Smooth muscle cell (in vitro differentiated cells): ENCODE results near the gene ARHGAP4. TPM values are rescaled to one million over a fixed set of nuclear protein-coding genes. Genes with fewer than 3 reads are reported as not detected.

Experiments used
- DNase-seq: peaks from one replicate; lab custom pipeline; 2025; ENCODE audit not compliant: unreplicated experiment; lab: John Stamatoyannopoulos, UW
- H2AFZ ChIP-seq: fragments of 200-600 bp; sonication (generic); 2 replicates; pipeline ENCODE4 v1.6.0; 2016; ENCODE audit warnings: antibody characterized with exemption, low read depth, mild to moderate bottlenecking
- H3F3A ChIP-seq: fragments of 200-600 bp; sonication (generic); 2 replicates; pipeline ENCODE4 v1.6.0; 2017; ENCODE audit warnings: antibody characterized with exemption, low read depth
- H3K27ac ChIP-seq: fragments of 200-600 bp; sonication (generic); 2 replicates; pipeline ENCODE4 v1.5.1; 2016; ENCODE audit warnings: low read depth, mild to moderate bottlenecking
- H3K27me3 ChIP-seq: fragments of 200-600 bp; sonication (generic); 2 replicates; pipeline ENCODE4 v1.6.1; 2016; ENCODE audit warnings: low read depth, mild to moderate bottlenecking
- H3K36me3 ChIP-seq: fragments of 200-600 bp; sonication (generic); 2 replicates; pipeline ENCODE4 v1.5.1; 2016; ENCODE audit warnings: low read depth
- H3K4me1 ChIP-seq: fragments of 200-600 bp; sonication (generic); 2 replicates; pipeline ENCODE4 v1.5.1; 2016; ENCODE audit warnings: low read depth
- H3K4me2 ChIP-seq: fragments of 200-600 bp; sonication (generic); 2 replicates; pipeline ENCODE4 v1.6.0; 2016; ENCODE audit warnings: mild to moderate bottlenecking
- H3K4me3 ChIP-seq: fragments of 200-600 bp; sonication (generic); 2 replicates; pipeline ENCODE4 v1.5.1; 2016; ENCODE audit warnings: mild to moderate bottlenecking
- H3K79me2 ChIP-seq: fragments of 200-600 bp; sonication (generic); 2 replicates; pipeline ENCODE4 v1.6.0; 2016; ENCODE audit warnings: low read depth, mild to moderate bottlenecking
- H3K9ac ChIP-seq: fragments of 200-600 bp; sonication (generic); 2 replicates; pipeline ENCODE4 v1.6.0; 2016; ENCODE audit warnings: low read depth
- H3K9me3 ChIP-seq: fragments of 200-600 bp; sonication (generic); replicated peaks from 2 replicates; pipeline ENCODE4 v1.5.1; 2016; ENCODE audit warnings: low read depth
- H4K20me1 ChIP-seq: fragments of 200-600 bp; sonication (generic); 2 replicates; pipeline ENCODE4 v1.6.0; 2016; ENCODE audit warnings: low read depth
- CTCF ChIP-seq: fragments of 200-600 bp; sonication (generic); IDR thresholded peaks from 2 replicates; pipeline ENCODE4 v1.5.1; 2017; ENCODE audit warnings: borderline replicate concordance, mild to moderate bottlenecking, antibody characterized with exemption; ENCODE audit not compliant: insufficient read depth, poor library complexity, severe bottlenecking
- WGBS: methylation state at CpG from one replicate; pipeline ENCODE4 v1.1.7; 2016; ENCODE audit warnings: low lambda C conversion rate; 5-methylcytosine and 5-hydroxymethylcytosine counted together
- polyA plus RNA-seq: library from polyadenylated mRNA; unstranded; fragments of >200 nt; fragmentation: Nextera tagmentation; extraction: Ambion mirVana; gene quantifications from 2 replicates; pipeline ENCODE4 v1.2.1, GENCODE V29; 2016
- total RNA-seq: library from RNA; depleted of rRNA; stranded (reverse); fragments of >200 nt; gene quantifications from 2 replicates; pipeline ENCODE4 v1.2.3, GENCODE V29; 2014

Gene ARHGAP4
- total and polyA plus RNA-seq, 2 experiments from 2014 or later: 7.6 to 11.5 TPM

GRCh38 chrX:153955228-153955732 lies 29.2 kb upstream of the ARHGAP4 start:
- WGBS: 88% methylated on average over 12 of the region's 12 CpGs
- no peaks in the 10 kb centered on the region for H3K79me2 ChIP-seq
- H3F3A ChIP-seq: no peaks in the 10 kb centered on the region
- H3K4me2 ChIP-seq: no peak overlapping the region
- no peak overlapping the region for H2AFZ ChIP-seq
- no peak for TF ChIP-seq CTCF
- H3K9me3 ChIP-seq: no peaks in the 10 kb centered on the region
- DNase-seq: no peak
- H3K27me3 ChIP-seq: no peaks in the 10 kb centered on the region
- H3K36me3 ChIP-seq: no peaks in the 10 kb centered on the region
- no peak overlapping the region for H3K9ac ChIP-seq
- no peak overlapping the region for H3K4me3 ChIP-seq
- no peak overlapping the region for H3K27ac ChIP-seq
- no peaks in the 10 kb centered on the region for H3K4me1 ChIP-seq
- peaks cover 5% of the 10 kb centered on the region for H4K20me1 ChIP-seq

GRCh38 chrX:153954558-153955227 lies 28.6 kb upstream of the ARHGAP4 start:
- TF ChIP-seq CTCF: no peak
- 97% methylated on average over 42 of the region's 44 CpGs for WGBS
- Histone ChIP-seq H3F3A (no peaks in the 10 kb centered on the region), H3K9me3 (no peaks in the 10 kb centered on the region), H3K36me3 (no peaks in the 10 kb centered on the region), H3K4me1 (no peaks in the 10 kb centered on the region), H3K4me3 (no peak overlapping the region), H2AFZ (no peak overlapping the region), H4K20me1 (peaks cover 5% of the 10 kb centered on the region), H3K9ac (no peak overlapping the region), H3K27me3 (no peaks in the 10 kb centered on the region), H3K79me2 (no peaks in the 10 kb centered on the region), H3K4me2 (no peak overlapping the region), H3K27ac (no peak overlapping the region)
- no peak for DNase-seq

GRCh38 chrX:153953892-153954557 lies 28.0 kb upstream of the ARHGAP4 start:
- peak; percentile 20 for TF ChIP-seq CTCF
- no peak overlapping the region for H3K4me3 ChIP-seq
- H3F3A ChIP-seq: no peaks in the 10 kb centered on the region
- H3K9ac ChIP-seq: no peak overlapping the region
- H4K20me1 ChIP-seq: peaks cover 5% of the 10 kb centered on the region
- H3K27me3 ChIP-seq: no peaks in the 10 kb centered on the region
- no peaks in the 10 kb centered on the region for H3K9me3 ChIP-seq
- WGBS: 91% methylated on average over 33 of the region's 33 CpGs
- no peak for DNase-seq
- no peak overlapping the region for H2AFZ ChIP-seq
- no peaks in the 10 kb centered on the region for H3K79me2 ChIP-seq
- no peak overlapping the region for H3K27ac ChIP-seq
- no peaks in the 10 kb centered on the region for H3K36me3 ChIP-seq
- no peaks in the 10 kb centered on the region for H3K4me1 ChIP-seq
- H3K4me2 ChIP-seq: no peak overlapping the region
